Liver (tissue), 9 donors: ENCODE data around the gene ACBD3. TPM values are rescaled to one million over a fixed set of nuclear protein-coding genes. Genes with fewer than 3 reads are reported as not detected.

ENCODE experiments used
- DNase-seq: peaks from one replicate; pipeline ENCODE4 v3.0.0-alpha.2; 2017; ENCODE audit warnings: low spot score
- H3K27ac ChIP-seq, 2 donors: one replicate each; pipeline ENCODE4 v1.7.0; 2013; ENCODE audit warnings: inconsistent platforms in 2 of 2, low read length in 2 of 2, control low read depth in 1 of 2, low read depth in 1 of 2, mild to moderate bottlenecking in 1 of 2
- H3K27me3 ChIP-seq, 4 donors: one replicate each; pipeline versions ENCODE4 v1.6.1 to v1.7.0; 2013; ENCODE audit warnings: low read length in 3 of 4, inconsistent platforms in 1 of 4, mild to moderate bottlenecking in 1 of 4, moderate library complexity in 1 of 4; ENCODE audit not compliant: control insufficient read depth in 4 of 4, insufficient read depth in 4 of 4
- H3K36me3 ChIP-seq, 4 donors: one replicate each; pipeline versions ENCODE4 v1.6.1 to v1.7.0; 2013; ENCODE audit warnings: low read length in 3 of 4, mild to moderate bottlenecking in 3 of 4, low read depth in 1 of 4, moderate library complexity in 1 of 4; ENCODE audit not compliant: control insufficient read depth in 4 of 4, insufficient read depth in 3 of 4
- H3K4me1 ChIP-seq, 4 donors: one replicate each; pipeline versions ENCODE4 v1.6.1 to v1.7.0; 2013; ENCODE audit warnings: low read length in 3 of 4, mild to moderate bottlenecking in 3 of 4, moderate library complexity in 1 of 4; ENCODE audit not compliant: control insufficient read depth in 4 of 4, insufficient read depth in 4 of 4
- H3K4me3 ChIP-seq, 3 donors: one replicate each; pipeline versions ENCODE4 v1.6.1 to v1.7.0; 2013; ENCODE audit warnings: low read length in 3 of 3, control low read depth in 1 of 3, low read depth in 1 of 3, mild to moderate bottlenecking in 1 of 3
- H3K9ac ChIP-seq, 2 donors: one replicate each; pipeline ENCODE4 v1.7.0; 2013; ENCODE audit warnings: low read length in 2 of 2, mild to moderate bottlenecking in 2 of 2, moderate library complexity in 2 of 2, control low read depth in 1 of 2, low read depth in 1 of 2
- H3K9me3 ChIP-seq, 4 donors: one replicate each; pipeline versions ENCODE4 v1.6.1 to v1.7.0; 2013; ENCODE audit warnings: low read length in 3 of 4; ENCODE audit not compliant: control insufficient read depth in 4 of 4
- EGR1 ChIP-seq, 2 donors: IDR thresholded peaks; 2 replicates each; pipeline ENCODE4 v1.6.1; 2016 to 2018; ENCODE audit warnings: antibody characterized with exemption in 2 of 2, low read depth in 2 of 2
- FOXA1 ChIP-seq: IDR thresholded peaks from 2 replicates; pipeline ENCODE4 v1.6.1; 2016; ENCODE audit warnings: antibody characterized with exemption
- FOXA2 ChIP-seq: IDR thresholded peaks from 2 replicates; pipeline ENCODE4 v1.6.1; 2016; ENCODE audit warnings: antibody characterized with exemption
- GABPA ChIP-seq, 2 donors: IDR thresholded peaks in 1 of 2; conservative IDR thresholded peaks in 1 of 2; 2 replicates each; pipeline ENCODE4 v1.6.1; 2016; ENCODE audit warnings: antibody characterized with exemption in 2 of 2, mild to moderate bottlenecking in 1 of 2, moderate library complexity in 1 of 2
- HNF4A ChIP-seq, 2 donors: conservative IDR thresholded peaks; 2 replicates each; pipeline ENCODE4 v1.6.1; 2016; ENCODE audit warnings: antibody characterized with exemption in 2 of 2, mild to moderate bottlenecking in 2 of 2
- HNF4G ChIP-seq: IDR thresholded peaks from 2 replicates; pipeline ENCODE4 v1.6.1; 2016; ENCODE audit warnings: antibody characterized with exemption
- JUND ChIP-seq, 2 donors: IDR thresholded peaks; 2 replicates each; pipeline ENCODE4 v1.6.1; 2016; ENCODE audit warnings: antibody characterized with exemption in 2 of 2
- NR2F2 ChIP-seq: IDR thresholded peaks from 2 replicates; pipeline ENCODE4 v1.6.1; 2016; ENCODE audit warnings: antibody characterized with exemption
- RAD21 ChIP-seq, 2 donors: IDR thresholded peaks; 2 replicates each; pipeline ENCODE4 v1.6.1; 2016; ENCODE audit warnings: antibody characterized with exemption in 2 of 2, mild to moderate bottlenecking in 2 of 2
- RXRA ChIP-seq, 2 donors: IDR thresholded peaks; 2 replicates each; pipeline ENCODE4 v1.6.1; 2017 to 2018; ENCODE audit warnings: antibody characterized with exemption in 2 of 2, mild to moderate bottlenecking in 1 of 2
- SP1 ChIP-seq: IDR thresholded peaks from 2 replicates; pipeline ENCODE4 v1.6.1; 2018; ENCODE audit warnings: antibody characterized with exemption, mild to moderate bottlenecking
- TAF1 ChIP-seq: conservative IDR thresholded peaks from 2 replicates; pipeline ENCODE4 v1.6.1; 2016; ENCODE audit warnings: antibody characterized with exemption, mild to moderate bottlenecking
- YY1 ChIP-seq: IDR thresholded peaks from 2 replicates; pipeline ENCODE4 v1.6.1; 2016; ENCODE audit warnings: antibody characterized with exemption, mild to moderate bottlenecking
- WGBS: extraction: QIAGEN DNeasy Blood & Tissue Kit; methylation state at CpG from one replicate; pipeline ENCODE4 v1.1.7; 2013; 5-methylcytosine and 5-hydroxymethylcytosine counted together
- polyA plus RNA-seq, 2 donors: library from polyadenylated mRNA; stranded (reverse) in 1 of 2; unstranded in 1 of 2; fragments of 200-250 nt in 1 of 2; fragments of >200 nt in 1 of 2; fragmentation: Nextera tagmentation in 1 of 2; extraction: Ambion mirVana in 1 of 2; gene quantifications; one replicate each; pipeline versions ENCODE4 v1.2.1 to v1.2.3, GENCODE V29; 2013 to 2015
- total RNA-seq, 2 donors: library from RNA; depleted of rRNA; stranded (reverse); fragments of >200 nt; gene quantifications; one replicate each; pipeline ENCODE4 v1.2.3, GENCODE V29; 2014
- TF ChIP-seq, protein P1 (sequence below): IDR thresholded peaks from 2 replicates; pipeline ENCODE4 v1.6.1; 2016; ENCODE audit warnings: antibody characterized with exemption
- TF ChIP-seq, protein P2 (sequence below): IDR thresholded peaks from 2 replicates; pipeline ENCODE4 v1.6.1; 2016; ENCODE audit warnings: antibody characterized with exemption, mild to moderate bottlenecking
- TF ChIP-seq, protein P3 (sequence below): fragments of 150-350 bp; IDR thresholded peaks from 2 replicates; pipeline ENCODE4 v1.5.1; 2017; ENCODE audit warnings: improper control_type of control experiment, low read depth, low read length; ENCODE audit not compliant: missing input control
- TF ChIP-seq, protein P4 (sequence below): IDR thresholded peaks from 2 replicates; pipeline ENCODE4 v1.6.1; 2016; ENCODE audit warnings: antibody characterized with exemption
- TF ChIP-seq, protein P5 (sequence below): IDR thresholded peaks from 2 replicates; pipeline ENCODE4 v1.6.1; 2016; ENCODE audit warnings: antibody characterized with exemption
- donor health status: healthy.
- donor health status: healthy.
- donor health status: healthy.
- donor health status: healthy.
- donor health status: healthy.

ACBD3 gene
- total and polyA plus RNA-seq, 4 donors: 9.0 to 26.9 (median 14.1) TPM

DNA sequence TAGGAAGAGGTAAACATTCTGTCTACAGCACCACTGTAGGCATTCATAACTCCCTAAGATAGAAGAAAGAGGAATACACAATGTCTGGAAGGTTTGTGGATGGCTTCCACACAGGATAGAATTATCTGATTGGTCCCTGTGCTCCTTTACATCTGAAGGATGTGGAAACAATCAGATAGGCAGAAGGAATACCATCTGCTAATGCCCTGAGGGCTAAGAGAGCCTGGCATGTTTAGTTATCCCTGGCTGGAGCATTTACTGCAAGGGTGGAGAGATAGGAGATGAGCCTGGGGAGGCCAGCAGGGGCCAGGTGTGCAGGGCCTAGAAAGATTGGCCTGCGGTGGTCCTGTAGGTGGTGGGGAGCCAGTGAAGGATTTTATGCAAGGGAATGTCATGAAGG is 8.6 kb upstream of the ACBD3 start:
- Histone ChIP-seq H3K27me3 (no peaks in the 10 kb centered on the region), H3K9me3 (no peaks in the 10 kb centered on the region), H3K27ac (no peak overlapping the region), H3K4me1 (no peaks in the 10 kb centered on the region), H3K4me3 (no peak overlapping the region), H3K36me3 (no peaks in the 10 kb centered on the region), H3K9ac (no peak overlapping the region)
- no peak for DNase-seq
- 74% methylated on average over 1 of the region's 1 CpG for WGBS
- TF ChIP-seq GABPA (IDR thresholded peaks at IDR 0.05 in 1 of 2, conservative IDR thresholded peaks at IDR 0.05 in 1 of 2) (no peak), HNF4A (conservative IDR thresholded peaks at IDR 0.05) (no peak), RAD21 (IDR thresholded peaks at IDR 0.05) (no peak), TAF1 (no peak), FOXA2 (no peak), YY1 (no peak), NR2F2 (no peak), EGR1 (IDR thresholded peaks at IDR 0.05; ENCODE audit: low read depth in 2 of 2) (no peak), HNF4G (no peak), SP1 (no peak), FOXA1 (no peak), RXRA (IDR thresholded peaks at IDR 0.05) (no peak), JUND (IDR thresholded peaks at IDR 0.05) (no peak)
- TF ChIP-seq, protein P1, sequence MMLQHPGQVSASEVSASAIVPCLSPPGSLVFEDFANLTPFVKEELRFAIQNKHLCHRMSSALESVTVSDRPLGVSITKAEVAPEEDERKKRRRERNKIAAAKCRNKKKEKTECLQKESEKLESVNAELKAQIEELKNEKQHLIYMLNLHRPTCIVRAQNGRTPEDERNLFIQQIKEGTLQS: no peak
- TF ChIP-seq, protein P2, sequence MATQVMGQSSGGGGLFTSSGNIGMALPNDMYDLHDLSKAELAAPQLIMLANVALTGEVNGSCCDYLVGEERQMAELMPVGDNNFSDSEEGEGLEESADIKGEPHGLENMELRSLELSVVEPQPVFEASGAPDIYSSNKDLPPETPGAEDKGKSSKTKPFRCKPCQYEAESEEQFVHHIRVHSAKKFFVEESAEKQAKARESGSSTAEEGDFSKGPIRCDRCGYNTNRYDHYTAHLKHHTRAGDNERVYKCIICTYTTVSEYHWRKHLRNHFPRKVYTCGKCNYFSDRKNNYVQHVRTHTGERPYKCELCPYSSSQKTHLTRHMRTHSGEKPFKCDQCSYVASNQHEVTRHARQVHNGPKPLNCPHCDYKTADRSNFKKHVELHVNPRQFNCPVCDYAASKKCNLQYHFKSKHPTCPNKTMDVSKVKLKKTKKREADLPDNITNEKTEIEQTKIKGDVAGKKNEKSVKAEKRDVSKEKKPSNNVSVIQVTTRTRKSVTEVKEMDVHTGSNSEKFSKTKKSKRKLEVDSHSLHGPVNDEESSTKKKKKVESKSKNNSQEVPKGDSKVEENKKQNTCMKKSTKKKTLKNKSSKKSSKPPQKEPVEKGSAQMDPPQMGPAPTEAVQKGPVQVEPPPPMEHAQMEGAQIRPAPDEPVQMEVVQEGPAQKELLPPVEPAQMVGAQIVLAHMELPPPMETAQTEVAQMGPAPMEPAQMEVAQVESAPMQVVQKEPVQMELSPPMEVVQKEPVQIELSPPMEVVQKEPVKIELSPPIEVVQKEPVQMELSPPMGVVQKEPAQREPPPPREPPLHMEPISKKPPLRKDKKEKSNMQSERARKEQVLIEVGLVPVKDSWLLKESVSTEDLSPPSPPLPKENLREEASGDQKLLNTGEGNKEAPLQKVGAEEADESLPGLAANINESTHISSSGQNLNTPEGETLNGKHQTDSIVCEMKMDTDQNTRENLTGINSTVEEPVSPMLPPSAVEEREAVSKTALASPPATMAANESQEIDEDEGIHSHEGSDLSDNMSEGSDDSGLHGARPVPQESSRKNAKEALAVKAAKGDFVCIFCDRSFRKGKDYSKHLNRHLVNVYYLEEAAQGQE: no peak
- TF ChIP-seq, protein P3, sequence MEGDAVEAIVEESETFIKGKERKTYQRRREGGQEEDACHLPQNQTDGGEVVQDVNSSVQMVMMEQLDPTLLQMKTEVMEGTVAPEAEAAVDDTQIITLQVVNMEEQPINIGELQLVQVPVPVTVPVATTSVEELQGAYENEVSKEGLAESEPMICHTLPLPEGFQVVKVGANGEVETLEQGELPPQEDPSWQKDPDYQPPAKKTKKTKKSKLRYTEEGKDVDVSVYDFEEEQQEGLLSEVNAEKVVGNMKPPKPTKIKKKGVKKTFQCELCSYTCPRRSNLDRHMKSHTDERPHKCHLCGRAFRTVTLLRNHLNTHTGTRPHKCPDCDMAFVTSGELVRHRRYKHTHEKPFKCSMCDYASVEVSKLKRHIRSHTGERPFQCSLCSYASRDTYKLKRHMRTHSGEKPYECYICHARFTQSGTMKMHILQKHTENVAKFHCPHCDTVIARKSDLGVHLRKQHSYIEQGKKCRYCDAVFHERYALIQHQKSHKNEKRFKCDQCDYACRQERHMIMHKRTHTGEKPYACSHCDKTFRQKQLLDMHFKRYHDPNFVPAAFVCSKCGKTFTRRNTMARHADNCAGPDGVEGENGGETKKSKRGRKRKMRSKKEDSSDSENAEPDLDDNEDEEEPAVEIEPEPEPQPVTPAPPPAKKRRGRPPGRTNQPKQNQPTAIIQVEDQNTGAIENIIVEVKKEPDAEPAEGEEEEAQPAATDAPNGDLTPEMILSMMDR: no peak
- TF ChIP-seq, protein P4, sequence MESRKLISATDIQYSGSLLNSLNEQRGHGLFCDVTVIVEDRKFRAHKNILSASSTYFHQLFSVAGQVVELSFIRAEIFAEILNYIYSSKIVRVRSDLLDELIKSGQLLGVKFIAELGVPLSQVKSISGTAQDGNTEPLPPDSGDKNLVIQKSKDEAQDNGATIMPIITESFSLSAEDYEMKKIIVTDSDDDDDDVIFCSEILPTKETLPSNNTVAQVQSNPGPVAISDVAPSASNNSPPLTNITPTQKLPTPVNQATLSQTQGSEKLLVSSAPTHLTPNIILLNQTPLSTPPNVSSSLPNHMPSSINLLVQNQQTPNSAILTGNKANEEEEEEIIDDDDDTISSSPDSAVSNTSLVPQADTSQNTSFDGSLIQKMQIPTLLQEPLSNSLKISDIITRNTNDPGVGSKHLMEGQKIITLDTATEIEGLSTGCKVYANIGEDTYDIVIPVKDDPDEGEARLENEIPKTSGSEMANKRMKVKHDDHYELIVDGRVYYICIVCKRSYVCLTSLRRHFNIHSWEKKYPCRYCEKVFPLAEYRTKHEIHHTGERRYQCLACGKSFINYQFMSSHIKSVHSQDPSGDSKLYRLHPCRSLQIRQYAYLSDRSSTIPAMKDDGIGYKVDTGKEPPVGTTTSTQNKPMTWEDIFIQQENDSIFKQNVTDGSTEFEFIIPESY: no peak
- TF ChIP-seq, protein P5, sequence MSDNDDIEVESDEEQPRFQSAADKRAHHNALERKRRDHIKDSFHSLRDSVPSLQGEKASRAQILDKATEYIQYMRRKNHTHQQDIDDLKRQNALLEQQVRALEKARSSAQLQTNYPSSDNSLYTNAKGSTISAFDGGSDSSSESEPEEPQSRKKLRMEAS: no peak
